Stomach (tissue), 9 donors: ENCODE results near the gene LRRFIP1. TPM values are rescaled to one million over a fixed set of nuclear protein-coding genes. Genes with fewer than 3 reads are reported as not detected.

ENCODE experiments used
- DNase-seq, 2 donors: peaks; one replicate each; pipeline versions ENCODE4 v3.0.0 to v3.0.0-alpha.2; 2013 to 2019
- H3K27ac ChIP-seq, 5 donors: fragments of 200-600 bp in 4 of 5; sonication (generic) in 4 of 5; one replicate each; pipeline ENCODE4 v1.5.1; 2013 to 2019; ENCODE audit warnings: mild to moderate bottlenecking in 1 of 5, moderate library complexity in 1 of 5
- H3K27me3 ChIP-seq, 3 donors: fragments of 200-600 bp; sonication (generic); one replicate each; pipeline ENCODE4 v1.5.1; 2017 to 2019; ENCODE audit warnings: mixed run types in 1 of 3
- H3K36me3 ChIP-seq, 4 donors: fragments of 200-600 bp; sonication (generic); 1 replicate in 3 of 4; 2 replicates in 1 of 4; pipeline ENCODE4 v1.5.1; 2016 to 2019
- H3K4me1 ChIP-seq, 4 donors: fragments of 200-600 bp; sonication (generic); one replicate each; pipeline ENCODE4 v1.5.1; 2016 to 2019
- H3K4me3 ChIP-seq, 4 donors: fragments of 200-600 bp; sonication (generic) in 3 of 4; one replicate each; pipeline ENCODE4 v1.5.1; 2016 to 2019; ENCODE audit warnings: mild to moderate bottlenecking in 1 of 4
- H3K9me3 ChIP-seq, 4 donors: fragments of 200-600 bp; sonication (generic); one replicate each; pipeline ENCODE4 v1.5.1; 2016 to 2019
- EP300 ChIP-seq: sonication (generic); formaldehyde crosslinking; IDR thresholded peaks from one replicate; pipeline ENCODE4 v1.6.1; 2017; ENCODE audit warnings: antibody characterized with exemption
- POLR2A ChIP-seq, 4 donors: fragments of 450-650 bp; IDR thresholded peaks; one replicate each; pipeline ENCODE4 v1.6.1; 2016; ENCODE audit warnings: antibody characterized with exemption in 4 of 4, control low read depth in 2 of 4, mild to moderate bottlenecking in 1 of 4, moderate library complexity in 1 of 4
- POLR2AphosphoS5 ChIP-seq, 3 donors: sonication (generic); formaldehyde crosslinking; IDR thresholded peaks; one replicate each; pipeline ENCODE4 v1.6.1; 2016; ENCODE audit warnings: antibody characterized with exemption in 3 of 3
- WGBS, 5 donors: extraction: QIAGEN DNeasy Blood & Tissue Kit in 3 of 5; methylation state at CpG; one replicate each; pipeline versions ENCODE4 v1.1.5 to v1.1.7; 2013 to 2018; 5-methylcytosine and 5-hydroxymethylcytosine counted together
- intact Hi-C: fragments of 100-400 bp; cut with DNase I; formaldehyde crosslinking; loops from one replicate; pipeline ENCODE4 v1.15.1; 2023; ENCODE audit warnings: low total_unique reads
- polyA plus RNA-seq, 3 donors: library from polyadenylated mRNA; stranded (reverse); fragments of 200-250 nt; gene quantifications; one replicate each; pipeline ENCODE4 v1.2.3, GENCODE V29; 2013
- total RNA-seq, 5 donors: library from RNA; depleted of rRNA; stranded (reverse); fragments of >200 nt; gene quantifications; one replicate each; pipeline versions ENCODE4 v1.1.0 to v1.2.3, GENCODE V29; 2014 to 2016
- TF ChIP-seq, protein P1 (sequence below), 7 experiments: fragments of 450-650 bp in 4 of 7; fragments of 200-600 bp in 3 of 7; sonication (generic) in 3 of 7; IDR thresholded peaks; one replicate each; pipeline ENCODE4 v1.5.1; 2016 to 2019; ENCODE audit warnings: antibody characterized with exemption in 7 of 7, control low read depth in 2 of 7, mild to moderate bottlenecking in 1 of 7
- donor health status: healthy with polysubstance abuse.
- donor health status: Bipolar disorder and iron deficiency.
- donor health status: healthy.

Gene LRRFIP1
- total and polyA plus RNA-seq, 8 donors = 31.6 to 201 (median 130) TPM

GRCh38 chr2:237691908-237692600, 64.7 kb downstream of the LRRFIP1 start:
- H3K4me1 ChIP-seq = peaks cover 61 to 86% (median 73%) of the 10 kb centered on the region in 4 donors
- WGBS, 5 donors = 0 to 1% (median 1%) methylated on average over 23 to 81 of the region's 94 CpGs
- peak; percentile 97 for DNase-seq
- no peaks in the 10 kb centered on the region for H3K36me3 ChIP-seq
- H3K9me3 ChIP-seq = no peaks in the 10 kb centered on the region
- intact Hi-C loops = no loop called here
- H3K27ac ChIP-seq = peak overlapping the region; percentile 96 to 99 (median 98)
- no peaks in the 10 kb centered on the region for H3K27me3 ChIP-seq
- peak in 1 of 4 donors; percentile 45 for TF ChIP-seq POLR2A (IDR thresholded peaks at IDR 0.05)
- TF ChIP-seq, protein P1, sequence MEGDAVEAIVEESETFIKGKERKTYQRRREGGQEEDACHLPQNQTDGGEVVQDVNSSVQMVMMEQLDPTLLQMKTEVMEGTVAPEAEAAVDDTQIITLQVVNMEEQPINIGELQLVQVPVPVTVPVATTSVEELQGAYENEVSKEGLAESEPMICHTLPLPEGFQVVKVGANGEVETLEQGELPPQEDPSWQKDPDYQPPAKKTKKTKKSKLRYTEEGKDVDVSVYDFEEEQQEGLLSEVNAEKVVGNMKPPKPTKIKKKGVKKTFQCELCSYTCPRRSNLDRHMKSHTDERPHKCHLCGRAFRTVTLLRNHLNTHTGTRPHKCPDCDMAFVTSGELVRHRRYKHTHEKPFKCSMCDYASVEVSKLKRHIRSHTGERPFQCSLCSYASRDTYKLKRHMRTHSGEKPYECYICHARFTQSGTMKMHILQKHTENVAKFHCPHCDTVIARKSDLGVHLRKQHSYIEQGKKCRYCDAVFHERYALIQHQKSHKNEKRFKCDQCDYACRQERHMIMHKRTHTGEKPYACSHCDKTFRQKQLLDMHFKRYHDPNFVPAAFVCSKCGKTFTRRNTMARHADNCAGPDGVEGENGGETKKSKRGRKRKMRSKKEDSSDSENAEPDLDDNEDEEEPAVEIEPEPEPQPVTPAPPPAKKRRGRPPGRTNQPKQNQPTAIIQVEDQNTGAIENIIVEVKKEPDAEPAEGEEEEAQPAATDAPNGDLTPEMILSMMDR (IDR thresholded peaks at IDR 0.05) = no peak
- peak; percentile 2 to 89 (median 61) for TF ChIP-seq POLR2AphosphoS5 (IDR thresholded peaks at IDR 0.05)
- no peak for TF ChIP-seq EP300
- H3K4me3 ChIP-seq = peak overlapping the region; percentile 65 to 91 (median 80)

DNA sequence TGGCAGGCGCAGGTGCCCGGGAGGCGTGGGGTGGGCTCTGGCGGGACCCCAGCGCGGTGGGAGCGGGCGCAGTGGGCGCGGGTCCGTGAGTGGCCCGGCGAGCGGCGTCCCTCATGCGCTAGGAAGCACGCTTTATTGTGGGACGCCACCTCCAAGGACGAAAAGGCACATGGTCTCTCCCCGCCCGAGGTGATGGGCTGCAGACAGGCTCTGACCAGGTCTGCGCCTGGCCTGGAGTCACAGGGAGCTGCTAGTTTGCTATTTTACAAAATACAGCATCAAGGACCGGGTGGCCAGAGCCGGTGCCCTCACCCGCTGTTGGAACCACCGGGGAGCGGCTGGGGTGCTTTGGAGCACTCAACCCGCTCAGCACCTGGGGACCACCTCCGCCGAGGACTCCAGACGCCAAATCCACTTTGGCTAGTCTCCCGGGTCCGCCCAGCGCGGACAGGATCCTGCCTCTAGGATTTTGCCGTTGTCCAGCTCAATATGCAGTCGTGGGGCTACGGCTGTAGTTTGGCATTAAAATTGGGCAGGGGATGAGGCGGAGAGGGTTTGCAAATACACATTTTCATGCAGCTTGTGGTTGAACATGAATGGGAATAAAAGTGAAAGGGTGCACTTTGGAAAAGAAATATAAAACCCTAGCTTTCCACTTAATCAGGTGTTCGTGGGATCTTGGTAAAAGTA, 65.4 kb downstream of the LRRFIP1 start:
- Histone ChIP-seq H3K4me3 (peak overlapping the region; percentile 65 to 91 (median 72)), H3K4me1 (peaks cover 68 to 86% (median 76%) of the 10 kb centered on the region in 4 donors), H3K27me3 (no peaks in the 10 kb centered on the region), H3K27ac (peak overlapping the region; percentile 96 to 99 (median 98)), H3K36me3 (no peaks in the 10 kb centered on the region), H3K9me3 (no peaks in the 10 kb centered on the region)
- TF ChIP-seq POLR2A (IDR thresholded peaks at IDR 0.05) (no peak), POLR2AphosphoS5 (IDR thresholded peaks at IDR 0.05) (no peak), EP300 (no peak)
- TF ChIP-seq, protein P1 (IDR thresholded peaks at IDR 0.05) = no peak
- WGBS, 5 donors = 0 to 2% (median 1%) methylated on average over 25 to 40 of the region's 40 CpGs
- DNase-seq = peak in 1 of 2 donors; percentile 65
- intact Hi-C loops = no loop called here

GRCh38 chr2:237693291-237693994, 66.1 kb downstream of the LRRFIP1 start:
- intact Hi-C loops = no loop called here
- H3K9me3 ChIP-seq = no peaks in the 10 kb centered on the region
- WGBS, 5 donors = 21 to 28% (median 25%) methylated on average over 6 of the region's 6 CpGs
- no peaks in the 10 kb centered on the region for H3K27me3 ChIP-seq
- no peak for TF ChIP-seq EP300
- TF ChIP-seq POLR2A (IDR thresholded peaks at IDR 0.05) = peak in 1 of 4 donors; percentile 11
- peak in 2 of 3 donors; percentile 42 to 70 for TF ChIP-seq POLR2AphosphoS5 (IDR thresholded peaks at IDR 0.05)
- H3K27ac ChIP-seq = peak overlapping the region; percentile 89 to 99 (median 98)
- DNase-seq = peak in 1 of 2 donors; percentile 68
- H3K4me1 ChIP-seq = peaks cover 70 to 86% (median 78%) of the 10 kb centered on the region in 4 donors
- H3K36me3 ChIP-seq = no peaks in the 10 kb centered on the region
- H3K4me3 ChIP-seq = peak overlapping the region; percentile 65 to 91 (median 72)

DNA sequence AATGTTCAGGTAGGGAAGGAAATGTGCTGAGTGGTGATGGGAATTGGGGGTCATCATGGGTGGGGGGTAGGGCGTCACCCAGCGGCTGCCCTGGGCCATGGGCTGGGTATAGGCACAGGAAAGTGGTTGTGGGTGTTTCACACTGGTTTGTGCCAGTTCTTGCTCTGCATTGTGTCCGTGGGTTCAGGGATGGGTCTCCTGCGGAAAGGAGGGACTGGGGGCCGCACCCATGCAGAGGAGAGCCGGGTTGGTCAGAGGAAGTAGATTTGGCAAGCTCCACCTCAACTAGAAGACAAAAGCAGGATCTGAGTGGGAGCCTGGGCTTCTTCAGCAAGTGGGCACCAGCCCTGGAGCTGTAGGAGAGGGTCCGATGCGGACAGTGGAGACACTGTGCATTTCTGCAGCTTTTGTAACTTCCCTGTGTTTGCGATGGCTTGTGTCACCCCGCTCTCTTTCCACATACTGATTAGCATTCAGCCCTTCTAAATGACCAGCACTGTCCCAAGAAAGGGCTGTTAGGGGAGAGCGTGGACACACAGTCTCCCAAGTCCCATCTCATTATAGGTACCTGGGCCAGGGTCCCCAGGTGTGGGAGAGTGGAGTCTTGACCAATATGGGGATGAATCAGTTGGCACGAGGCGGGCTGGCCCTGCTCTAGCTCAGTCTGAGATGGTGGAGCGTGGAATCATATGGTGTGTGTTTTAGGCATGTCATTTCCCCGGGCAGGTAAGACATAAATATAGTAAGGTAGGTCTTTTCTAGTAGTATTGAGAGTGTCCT, 67.2 kb downstream of the LRRFIP1 start:
- DNase-seq = no peak
- Histone ChIP-seq H3K27me3 (no peaks in the 10 kb centered on the region), H3K9me3 (no peaks in the 10 kb centered on the region), H3K36me3 (no peaks in the 10 kb centered on the region), H3K4me1 (peaks cover 70 to 88% (median 78%) of the 10 kb centered on the region in 4 donors), H3K27ac (peak overlapping the region; percentile 71 to 99 (median 98)), H3K4me3 (peak overlapping the region; percentile 65 to 91 (median 72))
- TF ChIP-seq, protein P1 (IDR thresholded peaks at IDR 0.05) = no peak
- TF ChIP-seq POLR2A (IDR thresholded peaks at IDR 0.05) (no peak), POLR2AphosphoS5 (IDR thresholded peaks at IDR 0.05) (no peak), EP300 (no peak)
- intact Hi-C loops = no loop called here
- WGBS, 5 donors = 66 to 72% (median 69%) methylated on average over 15 of the region's 15 CpGs
